Measurements from ENCODE around the gene NOL7. TPM values are rescaled to one million over a fixed set of nuclear protein-coding genes. Genes with fewer than 3 reads are reported as not detected.
A peak's percentile ranks its signal among the peaks of the same experiment; 100 is the strongest.

Gene NOL7
- total and polyA plus RNA-seq, 10 donors, result 44.6 to 73.6 (median 54.0) TPM

- intact Hi-C loops (cut with DNase I; ENCODE audit: low total_unique reads), result no loop called here
- TF ChIP-seq CTCF (IDR thresholded peaks at IDR 0.05 in 8 of 11, conservative IDR thresholded peaks at IDR 0.05 in 3 of 11) (no peak), POLR2A (IDR thresholded peaks at IDR 0.05) (no peak), POLR2AphosphoS5 (IDR thresholded peaks at IDR 0.05) (no peak)
- peaks cover 0 to 29% (median 0%) of the 10 kb centered on the region in 6 donors for H3K4me1 ChIP-seq
- peaks cover 0 to 100% (median 52%) of the 10 kb centered on the region in 6 donors for H3K36me3 ChIP-seq
- WGBS, 5 donors, result 50 to 74% (median 55%) methylated on average over 4 of the region's 4 CpGs
- H3K4me3 ChIP-seq, result no peak overlapping the region
- H3K9me3 ChIP-seq, result no peaks in the 10 kb centered on the region
- no peak overlapping the region for H3K27ac ChIP-seq
- DNase-seq, result no peak
- H3K27me3 ChIP-seq (replicated peaks in 1 of 7), result no peaks in the 10 kb centered on the region
Observed at GRCh38 chr6:13629459-13630116, 14.5 kb downstream of the NOL7 start.

GRCh38 chr6:13630499-13630898 lies 15.4 kb downstream of the NOL7 start:
- Histone ChIP-seq H3K27ac (peak overlapping the region in 1 of 8 donors; percentile 0), H3K27me3 (replicated peaks in 1 of 7) (no peaks in the 10 kb centered on the region), H3K4me1 (peaks cover 0 to 20% (median 2%) of the 10 kb centered on the region in 6 donors), H3K9me3 (no peaks in the 10 kb centered on the region), H3K36me3 (peaks cover 0 to 100% (median 49%) of the 10 kb centered on the region in 6 donors), H3K4me3 (no peak overlapping the region)
- WGBS, 5 donors, result 83 to 95% (median 91%) methylated on average over 1 of the region's 1 CpG
- TF ChIP-seq POLR2AphosphoS5 (IDR thresholded peaks at IDR 0.05), result no peak
- no peak for TF ChIP-seq CTCF (IDR thresholded peaks at IDR 0.05 in 8 of 11, conservative IDR thresholded peaks at IDR 0.05 in 3 of 11)
- TF ChIP-seq POLR2A (IDR thresholded peaks at IDR 0.05), result no peak
- intact Hi-C loops (cut with DNase I; ENCODE audit: low total_unique reads), result no loop called here
- no peak for DNase-seq

GRCh38 chr6:13633343-13633742 lies 18.2 kb downstream of the NOL7 start:
- Histone ChIP-seq H3K27me3 (replicated peaks in 1 of 7) (no peaks in the 10 kb centered on the region), H3K27ac (no peak overlapping the region), H3K9me3 (no peaks in the 10 kb centered on the region), H3K36me3 (peaks cover 0 to 84% (median 39%) of the 10 kb centered on the region in 6 donors), H3K4me1 (peaks cover 0 to 42% (median 12%) of the 10 kb centered on the region in 6 donors), H3K4me3 (no peak overlapping the region)
- intact Hi-C loops (cut with DNase I; ENCODE audit: low total_unique reads), result no loop called here
- 94 to 99% (median 97%) methylated on average over 2 of the region's 2 CpGs for WGBS, 5 donors
- DNase-seq, result no peak
- TF ChIP-seq POLR2A (IDR thresholded peaks at IDR 0.05), result no peak
- no peak for TF ChIP-seq POLR2AphosphoS5 (IDR thresholded peaks at IDR 0.05)

GRCh38 chr6:13635948-13636658 lies 21.0 kb downstream of the NOL7 start:
- peaks cover 0 to 47% (median 12%) of the 10 kb centered on the region in 6 donors for H3K4me1 ChIP-seq
- peak overlapping the region in 1 of 8 donors; percentile 1 for H3K4me3 ChIP-seq
- no peak for DNase-seq
- H3K27ac ChIP-seq, result peak overlapping the region in 6 of 8 donors; percentile 11 to 76 (median 67)
- H3K9me3 ChIP-seq, result no peaks in the 10 kb centered on the region
- no peaks in the 10 kb centered on the region for H3K27me3 ChIP-seq (replicated peaks in 1 of 7)
- 45 to 66% (median 64%) methylated on average over 4 of the region's 4 CpGs for WGBS, 5 donors
- TF ChIP-seq POLR2A (IDR thresholded peaks at IDR 0.05) (no peak), POLR2AphosphoS5 (IDR thresholded peaks at IDR 0.05) (no peak), CTCF (IDR thresholded peaks at IDR 0.05 in 8 of 11, conservative IDR thresholded peaks at IDR 0.05 in 3 of 11) (no peak)
- peaks cover 0 to 83% (median 44%) of the 10 kb centered on the region in 6 donors for H3K36me3 ChIP-seq
- intact Hi-C loops (cut with DNase I; ENCODE audit: low total_unique reads), result no loop called here

Measured in spleen (tissue), 11 donors.